ENCODE results near the gene MPHOSPH9.
A peak's percentile ranks its signal among the peaks of the same experiment; 100 is the strongest.

The MPHOSPH9 gene

GRCh38 chr12:123237646-123238329, 4.8 kb upstream of the MPHOSPH9 start:
- H4K8ac ChIP-seq (ENCODE audit: low read length), result no peak overlapping the region
- no peak overlapping the region for H2BK120ac ChIP-seq (ENCODE audit: low read depth, low read length)
- H3K9ac ChIP-seq (ENCODE audit: low read length), result peak overlapping the region; percentile 9
- no peak overlapping the region for H3K27ac ChIP-seq (ENCODE audit: low read length, poor library complexity, severe bottlenecking)
- no peak overlapping the region for H2BK12ac ChIP-seq (ENCODE audit: low read length in 2 of 2)
- H4K91ac ChIP-seq (ENCODE audit: low read length), result no peak overlapping the region
- no peak overlapping the region for H2BK5ac ChIP-seq (ENCODE audit: low read depth, low read length, poor library complexity, severe bottlenecking)
- H3K4me1 ChIP-seq (ENCODE audit: control insufficient read depth, insufficient read depth, low read depth, low read length), result peaks cover 8% of the 10 kb centered on the region
- 63% methylated on average over 6 of the region's 6 CpGs for WGBS
- H3K23ac ChIP-seq (ENCODE audit: low read length in 2 of 2), result no peak overlapping the region
- no peak overlapping the region for H2BK15ac ChIP-seq (ENCODE audit: low read depth, poor library complexity, severe bottlenecking)
- peak; percentile 68 for DNase-seq
- H3K27me3 ChIP-seq (ENCODE audit: control insufficient read depth in 1 of 2, insufficient read depth in 1 of 2, low read length in 2 of 2), result no peaks in the 10 kb centered on the region
- H3K79me1 ChIP-seq (replicated peaks; ENCODE audit: low read length, poor library complexity, severe bottlenecking), result peaks cover 22% of the 10 kb centered on the region
- H2AK5ac ChIP-seq (ENCODE audit: low read length, severe bottlenecking), result no peak overlapping the region
- H3K36me3 ChIP-seq (ENCODE audit: control insufficient read depth in 1 of 2, insufficient read depth in 2 of 2, low read depth in 1 of 2, low read length in 2 of 2), result peaks cover 16 to 18% of the 10 kb centered on the region in 2 experiments
- H3K18ac ChIP-seq (ENCODE audit: low read depth in 1 of 2, low read length in 2 of 2), result no peak overlapping the region
- no peaks in the 10 kb centered on the region for H3K9me3 ChIP-seq (ENCODE audit: control insufficient read depth, low read length)
- H3K4ac ChIP-seq (ENCODE audit: low read depth in 1 of 2, low read length in 2 of 2), result no peak overlapping the region
- no peak overlapping the region for H2AFZ ChIP-seq (ENCODE audit: low read depth, low read length)
- H3K14ac ChIP-seq (ENCODE audit: low read length in 2 of 2), result no peak overlapping the region
- no peak overlapping the region for H3K4me3 ChIP-seq (ENCODE audit: insufficient read depth in 1 of 2, low read depth in 1 of 2, low read length in 2 of 2)
- no peak overlapping the region for H3K4me2 ChIP-seq (ENCODE audit: low read length, poor library complexity, severe bottlenecking)

GRCh38 chr12:123233505-123234308, 766 bp upstream of the MPHOSPH9 start:
- peaks cover 3 to 4% of the 10 kb centered on the region in 2 experiments for H3K36me3 ChIP-seq (ENCODE audit: control insufficient read depth in 1 of 2, insufficient read depth in 2 of 2, low read depth in 1 of 2, low read length in 2 of 2)
- H3K23ac ChIP-seq (ENCODE audit: low read length in 2 of 2), result peak overlapping the region in 1 of 2 experiments; percentile 66
- H2AFZ ChIP-seq (ENCODE audit: low read depth, low read length), result peak overlapping the region; percentile 83
- no peak overlapping the region for H2BK5ac ChIP-seq (ENCODE audit: low read depth, low read length, poor library complexity, severe bottlenecking)
- no peaks in the 10 kb centered on the region for H3K9me3 ChIP-seq (ENCODE audit: control insufficient read depth, low read length)
- H3K4me1 ChIP-seq (ENCODE audit: control insufficient read depth, insufficient read depth, low read depth, low read length), result peaks cover 5% of the 10 kb centered on the region
- peak overlapping the region; percentile 27 for H3K27ac ChIP-seq (ENCODE audit: low read length, poor library complexity, severe bottlenecking)
- H3K18ac ChIP-seq (ENCODE audit: low read depth in 1 of 2, low read length in 2 of 2), result peak overlapping the region; percentile 77 to 78
- H3K4me3 ChIP-seq (ENCODE audit: insufficient read depth in 1 of 2, low read depth in 1 of 2, low read length in 2 of 2), result peak overlapping the region; percentile 82 to 98
- H3K14ac ChIP-seq (ENCODE audit: low read length in 2 of 2), result peak overlapping the region in 1 of 2 experiments; percentile 91
- 15% methylated on average over 40 of the region's 42 CpGs for WGBS
- H4K8ac ChIP-seq (ENCODE audit: low read length), result peak overlapping the region; percentile 41
- H2BK120ac ChIP-seq (ENCODE audit: low read depth, low read length), result no peak overlapping the region
- no peak for DNase-seq
- H3K27me3 ChIP-seq (ENCODE audit: control insufficient read depth in 1 of 2, insufficient read depth in 1 of 2, low read length in 2 of 2), result no peaks in the 10 kb centered on the region
- H2BK15ac ChIP-seq (ENCODE audit: low read depth, poor library complexity, severe bottlenecking), result no peak overlapping the region
- peak overlapping the region; percentile 58 to 92 for H3K4ac ChIP-seq (ENCODE audit: low read depth in 1 of 2, low read length in 2 of 2)
- peak overlapping the region; percentile 57 for H4K91ac ChIP-seq (ENCODE audit: low read length)
- H3K4me2 ChIP-seq (ENCODE audit: low read length, poor library complexity, severe bottlenecking), result peak overlapping the region; percentile 62
- H2BK12ac ChIP-seq (ENCODE audit: low read length in 2 of 2), result peak overlapping the region in 1 of 2 experiments; percentile 59
- peaks cover 11% of the 10 kb centered on the region for H3K79me1 ChIP-seq (replicated peaks; ENCODE audit: low read length, poor library complexity, severe bottlenecking)
- peak overlapping the region; percentile 43 for H2AK5ac ChIP-seq (ENCODE audit: low read length, severe bottlenecking)
- H3K9ac ChIP-seq (ENCODE audit: low read length), result peak overlapping the region; percentile 97

- H3K36me3 ChIP-seq (ENCODE audit: control insufficient read depth in 1 of 2, insufficient read depth in 2 of 2, low read depth in 1 of 2, low read length in 2 of 2), result peaks cover 3 to 4% of the 10 kb centered on the region in 2 experiments
Measured at GRCh38 chr12:123232472-123232806, 502 bp downstream of the MPHOSPH9 start.

GRCh38 chr12:123231931-123232330, 1.0 kb downstream of the MPHOSPH9 start:
- peak overlapping the region in 1 of 2 experiments; percentile 98 for H3K4me3 ChIP-seq (ENCODE audit: insufficient read depth in 1 of 2, low read depth in 1 of 2, low read length in 2 of 2)
- peaks cover 3 to 4% of the 10 kb centered on the region in 2 experiments for H3K36me3 ChIP-seq (ENCODE audit: control insufficient read depth in 1 of 2, insufficient read depth in 2 of 2, low read depth in 1 of 2, low read length in 2 of 2)
- no peak overlapping the region for H3K14ac ChIP-seq (ENCODE audit: low read length in 2 of 2)
- H4K8ac ChIP-seq (ENCODE audit: low read length), result no peak overlapping the region
- H2BK120ac ChIP-seq (ENCODE audit: low read depth, low read length), result no peak overlapping the region
- H4K91ac ChIP-seq (ENCODE audit: low read length), result no peak overlapping the region
- H3K27me3 ChIP-seq (ENCODE audit: control insufficient read depth in 1 of 2, insufficient read depth in 1 of 2, low read length in 2 of 2), result no peaks in the 10 kb centered on the region
- H3K4ac ChIP-seq (ENCODE audit: low read depth in 1 of 2, low read length in 2 of 2), result no peak overlapping the region
- peaks cover 5% of the 10 kb centered on the region for H3K4me1 ChIP-seq (ENCODE audit: control insufficient read depth, insufficient read depth, low read depth, low read length)
- H3K23ac ChIP-seq (ENCODE audit: low read length in 2 of 2), result no peak overlapping the region
- no peaks in the 10 kb centered on the region for H3K9me3 ChIP-seq (ENCODE audit: control insufficient read depth, low read length)
- H3K27ac ChIP-seq (ENCODE audit: low read length, poor library complexity, severe bottlenecking), result no peak overlapping the region
- peak overlapping the region; percentile 77 for H3K4me2 ChIP-seq (ENCODE audit: low read length, poor library complexity, severe bottlenecking)
- no peak overlapping the region for H2BK12ac ChIP-seq (ENCODE audit: low read length in 2 of 2)
- H3K9ac ChIP-seq (ENCODE audit: low read length), result peak overlapping the region; percentile 93
- H2BK5ac ChIP-seq (ENCODE audit: low read depth, low read length, poor library complexity, severe bottlenecking), result no peak overlapping the region
- H2AFZ ChIP-seq (ENCODE audit: low read depth, low read length), result no peak overlapping the region
- H2BK15ac ChIP-seq (ENCODE audit: low read depth, poor library complexity, severe bottlenecking), result no peak overlapping the region
- peaks cover 4% of the 10 kb centered on the region for H3K79me1 ChIP-seq (replicated peaks; ENCODE audit: low read length, poor library complexity, severe bottlenecking)
- no peak overlapping the region for H2AK5ac ChIP-seq (ENCODE audit: low read length, severe bottlenecking)
- H3K18ac ChIP-seq (ENCODE audit: low read depth in 1 of 2, low read length in 2 of 2), result no peak overlapping the region
- no peak for DNase-seq
- 34% methylated on average over 5 of the region's 5 CpGs for WGBS

More at GRCh38 chr12:123232472-123232806, 502 bp downstream of the MPHOSPH9 start:
- Histone ChIP-seq H3K27ac (ENCODE audit: low read length, poor library complexity, severe bottlenecking) (peak overlapping the region; percentile 67), H3K23ac (ENCODE audit: low read length in 2 of 2) (no peak overlapping the region), H3K4me1 (ENCODE audit: control insufficient read depth, insufficient read depth, low read depth, low read length) (peaks cover 5% of the 10 kb centered on the region), H3K4me2 (ENCODE audit: low read length, poor library complexity, severe bottlenecking) (peak overlapping the region; percentile 77), H3K4me3 (ENCODE audit: insufficient read depth in 1 of 2, low read depth in 1 of 2, low read length in 2 of 2) (peak overlapping the region; percentile 72 to 98), H2BK5ac (ENCODE audit: low read depth, low read length, poor library complexity, severe bottlenecking) (no peak overlapping the region), H2BK15ac (ENCODE audit: low read depth, poor library complexity, severe bottlenecking) (peak overlapping the region; percentile 84), H3K14ac (ENCODE audit: low read length in 2 of 2) (no peak overlapping the region), H4K91ac (ENCODE audit: low read length) (peak overlapping the region; percentile 41), H3K18ac (ENCODE audit: low read depth in 1 of 2, low read length in 2 of 2) (peak overlapping the region; percentile 15 to 37), H3K9ac (ENCODE audit: low read length) (peak overlapping the region; percentile 93), H3K4ac (ENCODE audit: low read depth in 1 of 2, low read length in 2 of 2) (no peak overlapping the region), H2AFZ (ENCODE audit: low read depth, low read length) (no peak overlapping the region), H3K27me3 (ENCODE audit: control insufficient read depth in 1 of 2, insufficient read depth in 1 of 2, low read length in 2 of 2) (no peaks in the 10 kb centered on the region), H2BK12ac (ENCODE audit: low read length in 2 of 2) (peak overlapping the region in 1 of 2 experiments; percentile 32), H2AK5ac (ENCODE audit: low read length, severe bottlenecking) (no peak overlapping the region), H2BK120ac (ENCODE audit: low read depth, low read length) (no peak overlapping the region), H4K8ac (ENCODE audit: low read length) (peak overlapping the region; percentile 36), H3K79me1 (replicated peaks; ENCODE audit: low read length, poor library complexity, severe bottlenecking) (peaks cover 4% of the 10 kb centered on the region), H3K9me3 (ENCODE audit: control insufficient read depth, low read length) (no peaks in the 10 kb centered on the region)
- 0% methylated on average over 15 of the region's 15 CpGs for WGBS
- DNase-seq, result no peak
